ENCODE results near the gene ASIC2. TPM values are rescaled to one million over a fixed set of nuclear protein-coding genes. Genes with fewer than 3 reads are reported as not detected.

The ASIC2 gene
- total and polyA plus RNA-seq, 2 donors (not counting 1 experiment from before 2014, with no cell fraction given), result not detected

DNA sequence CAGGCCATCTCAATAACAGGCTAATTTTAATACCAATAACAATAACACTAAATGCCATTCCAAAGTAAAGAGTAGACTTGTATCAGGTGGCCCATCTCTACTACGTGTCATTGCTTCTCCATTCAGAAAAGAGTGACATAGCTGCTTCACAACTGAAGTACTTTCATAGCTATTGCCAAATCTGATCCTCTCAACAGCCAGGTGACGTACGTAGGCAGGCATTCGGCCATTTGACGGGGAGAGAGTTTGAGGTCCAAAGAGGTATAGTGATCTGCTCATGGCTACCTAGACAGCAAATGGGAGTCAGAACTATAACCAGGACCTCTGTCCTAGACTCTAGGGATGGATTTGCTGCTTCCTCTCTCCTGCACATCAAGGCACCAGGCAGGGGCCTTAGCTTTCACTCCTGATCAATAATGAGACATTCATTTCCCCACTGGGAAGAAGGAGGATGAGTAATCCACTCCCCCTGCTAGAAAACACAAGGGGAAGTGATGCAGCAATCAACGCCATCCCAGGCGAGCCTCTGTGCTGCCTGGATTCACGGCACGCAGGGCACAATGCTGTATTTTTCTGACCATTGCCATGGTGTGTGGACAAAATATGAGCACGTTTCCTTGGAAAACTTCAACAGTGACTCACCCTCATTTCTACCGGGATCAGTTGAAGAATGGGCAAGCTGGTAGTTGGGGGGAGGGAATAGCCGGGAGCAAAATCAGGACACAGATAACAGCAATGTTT, 220.5 kb downstream of the ASIC2 start:
- no peaks in the 10 kb centered on the region for H3K4me1 Mint-ChIP-seq
- 94% methylated on average over 3 of the region's 12 CpGs for WGBS (ENCODE audit: insufficient coverage)
- no peak overlapping the region for H3K4me2 ChIP-seq (replicated peaks; ENCODE audit: low read depth, low read length, poor library complexity, severe bottlenecking)
- no peak for ATAC-seq (ENCODE audit: low read depth)
- peaks cover 0 to 5% (median 2%) of the 10 kb centered on the region in 4 experiments for H3K27me3 ChIP-seq (replicated peaks in 1 of 4; ENCODE audit: control extremely low read depth in 1 of 4, control insufficient read depth in 3 of 4, insufficient read depth in 4 of 4, low read length in 3 of 4)
- H4K20me1 ChIP-seq (ENCODE audit: control insufficient read depth, insufficient read depth, low read length, poor library complexity, severe bottlenecking), result no peaks in the 10 kb centered on the region
- no peak overlapping the region for H2AFZ ChIP-seq (ENCODE audit: insufficient read depth, low read depth, low read length, poor library complexity, severe bottlenecking)
- no peak overlapping the region for H3K4me3 Mint-ChIP-seq
- no peaks in the 10 kb centered on the region for H3K36me3 ChIP-seq (replicated peaks in 1 of 2; ENCODE audit: control extremely low read depth in 1 of 2, control insufficient read depth in 1 of 2, extremely low read depth in 1 of 2, insufficient read depth in 2 of 2, low read length in 1 of 2)
- peaks cover 27% of the 10 kb centered on the region for H3K27me3 Mint-ChIP-seq
- H3K4me1 ChIP-seq (ENCODE audit: control insufficient read depth in 2 of 2, insufficient read depth in 2 of 2, low read length in 2 of 2), result no peaks in the 10 kb centered on the region
- H3K79me2 ChIP-seq (ENCODE audit: control insufficient read depth, insufficient read depth, low read length), result no peaks in the 10 kb centered on the region
- H3K9me3 ChIP-seq (ENCODE audit: control extremely low read depth in 1 of 3, control insufficient read depth in 2 of 3, insufficient read depth in 1 of 3, low read length in 2 of 3), result peaks cover 0 to 2% (median 0%) of the 10 kb centered on the region in 3 donors
- no peak for DNase-seq
- ChIA-PET POLR2A (no interaction called here), CTCF (no interaction called here)
- H3K4me3 ChIP-seq (ENCODE audit: control extremely low read depth in 1 of 5, extremely low read depth in 1 of 5, insufficient read depth in 1 of 5, low read depth in 2 of 5, low read length in 4 of 5), result no peak overlapping the region
- H3K27ac Mint-ChIP-seq, result no peak overlapping the region
- no peak overlapping the region for H3K9ac ChIP-seq (ENCODE audit: low read length)
- TF ChIP-seq, protein P1, sequence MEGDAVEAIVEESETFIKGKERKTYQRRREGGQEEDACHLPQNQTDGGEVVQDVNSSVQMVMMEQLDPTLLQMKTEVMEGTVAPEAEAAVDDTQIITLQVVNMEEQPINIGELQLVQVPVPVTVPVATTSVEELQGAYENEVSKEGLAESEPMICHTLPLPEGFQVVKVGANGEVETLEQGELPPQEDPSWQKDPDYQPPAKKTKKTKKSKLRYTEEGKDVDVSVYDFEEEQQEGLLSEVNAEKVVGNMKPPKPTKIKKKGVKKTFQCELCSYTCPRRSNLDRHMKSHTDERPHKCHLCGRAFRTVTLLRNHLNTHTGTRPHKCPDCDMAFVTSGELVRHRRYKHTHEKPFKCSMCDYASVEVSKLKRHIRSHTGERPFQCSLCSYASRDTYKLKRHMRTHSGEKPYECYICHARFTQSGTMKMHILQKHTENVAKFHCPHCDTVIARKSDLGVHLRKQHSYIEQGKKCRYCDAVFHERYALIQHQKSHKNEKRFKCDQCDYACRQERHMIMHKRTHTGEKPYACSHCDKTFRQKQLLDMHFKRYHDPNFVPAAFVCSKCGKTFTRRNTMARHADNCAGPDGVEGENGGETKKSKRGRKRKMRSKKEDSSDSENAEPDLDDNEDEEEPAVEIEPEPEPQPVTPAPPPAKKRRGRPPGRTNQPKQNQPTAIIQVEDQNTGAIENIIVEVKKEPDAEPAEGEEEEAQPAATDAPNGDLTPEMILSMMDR (IDR thresholded peaks at IDR 0.05), result no peak
- no peak for TF ChIP-seq EZH2 (IDR thresholded peaks at IDR 0.05; ENCODE audit: borderline replicate concordance, insufficient read depth, low read depth, low read length, poor library complexity, severe bottlenecking)
- H3K9me3 Mint-ChIP-seq (ENCODE audit: insufficient read depth), result no peaks in the 10 kb centered on the region
- no peak overlapping the region for H3K27ac ChIP-seq (ENCODE audit: low read length in 2 of 2)
- intact Hi-C loops (cut with micrococcal nuclease), result no loop called here

DNA sequence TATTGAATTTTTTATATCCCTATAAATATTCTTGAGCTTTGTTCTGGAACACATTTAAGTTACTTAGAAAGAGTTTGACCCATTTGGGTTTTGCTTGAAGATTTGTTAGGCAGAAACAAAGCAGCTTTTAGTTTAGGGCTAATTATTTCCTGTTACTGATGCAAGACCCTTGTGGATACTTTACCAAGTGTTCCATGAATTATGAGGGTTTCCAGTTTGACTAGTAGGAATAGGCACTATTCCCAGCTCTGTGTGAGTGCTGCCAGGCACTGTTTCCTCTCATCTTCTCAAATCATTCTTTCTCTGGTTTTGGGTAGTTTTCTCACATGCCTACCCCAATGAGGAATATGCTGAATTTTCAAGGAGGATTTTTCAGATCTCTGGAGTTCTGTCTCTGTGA, 221.4 kb downstream of the ASIC2 start:
- H2AFZ ChIP-seq (ENCODE audit: insufficient read depth, low read depth, low read length, poor library complexity, severe bottlenecking), result no peak overlapping the region
- POLR2A ChIA-PET, result no interaction called here
- DNase-seq (no peak), ATAC-seq (ENCODE audit: low read depth) (no peak)
- H3K4me3 ChIP-seq (ENCODE audit: control extremely low read depth in 1 of 5, extremely low read depth in 1 of 5, insufficient read depth in 1 of 5, low read depth in 2 of 5, low read length in 4 of 5), result no peak overlapping the region
- peaks cover 0 to 5% (median 2%) of the 10 kb centered on the region in 4 experiments for H3K27me3 ChIP-seq (replicated peaks in 1 of 4; ENCODE audit: control extremely low read depth in 1 of 4, control insufficient read depth in 3 of 4, insufficient read depth in 4 of 4, low read length in 3 of 4)
- peaks cover 0 to 2% (median 0%) of the 10 kb centered on the region in 3 donors for H3K9me3 ChIP-seq (ENCODE audit: control extremely low read depth in 1 of 3, control insufficient read depth in 2 of 3, insufficient read depth in 1 of 3, low read length in 2 of 3)
- intact Hi-C loops (cut with micrococcal nuclease), result no loop called here
- peaks cover 20% of the 10 kb centered on the region for H3K27me3 Mint-ChIP-seq
- TF ChIP-seq, protein P1 (IDR thresholded peaks at IDR 0.05), result no peak
- no peak for TF ChIP-seq EZH2 (IDR thresholded peaks at IDR 0.05; ENCODE audit: borderline replicate concordance, insufficient read depth, low read depth, low read length, poor library complexity, severe bottlenecking)
- no peaks in the 10 kb centered on the region for H3K9me3 Mint-ChIP-seq (ENCODE audit: insufficient read depth)
- CTCF ChIA-PET, result no interaction called here
- no peak overlapping the region for H3K27ac ChIP-seq (ENCODE audit: low read length in 2 of 2)
- H3K9ac ChIP-seq (ENCODE audit: low read length), result no peak overlapping the region
- H3K36me3 ChIP-seq (replicated peaks in 1 of 2; ENCODE audit: control extremely low read depth in 1 of 2, control insufficient read depth in 1 of 2, extremely low read depth in 1 of 2, insufficient read depth in 2 of 2, low read length in 1 of 2), result no peaks in the 10 kb centered on the region
- no peaks in the 10 kb centered on the region for H3K4me1 ChIP-seq (ENCODE audit: control insufficient read depth in 2 of 2, insufficient read depth in 2 of 2, low read length in 2 of 2)
- no peak overlapping the region for H3K4me3 Mint-ChIP-seq
- no peaks in the 10 kb centered on the region for H3K79me2 ChIP-seq (ENCODE audit: control insufficient read depth, insufficient read depth, low read length)
- H4K20me1 ChIP-seq (ENCODE audit: control insufficient read depth, insufficient read depth, low read length, poor library complexity, severe bottlenecking), result no peaks in the 10 kb centered on the region
- no peaks in the 10 kb centered on the region for H3K4me1 Mint-ChIP-seq
- H3K27ac Mint-ChIP-seq, result no peak overlapping the region
- no peak overlapping the region for H3K4me2 ChIP-seq (replicated peaks; ENCODE audit: low read depth, low read length, poor library complexity, severe bottlenecking)
